SH-SY5Y (cell line): ENCODE measurements around the gene CYB5RL.

Source experiments
- GATA2 ChIP-seq: IDR thresholded peaks from 2 replicates; pipeline ENCODE4 v1.6.1; 2011; ENCODE audit warnings: mild to moderate bottlenecking, low read depth, low read length
- GATA3 ChIP-seq: IDR thresholded peaks from 2 replicates; pipeline ENCODE4 v1.6.1; 2011; ENCODE audit warnings: low read depth, mild to moderate bottlenecking, low read length, moderate library complexity

- TF ChIP-seq GATA2 (peak; percentile 47), GATA3 (no peak; the same call in 1 of the 2 replicates)
Observed at GRCh38 chr1:54225378-54225777, 25.5 kb upstream of the CYB5RL start.
